Measurements from ENCODE around the gene CCR6.

The CCR6 gene

DNA sequence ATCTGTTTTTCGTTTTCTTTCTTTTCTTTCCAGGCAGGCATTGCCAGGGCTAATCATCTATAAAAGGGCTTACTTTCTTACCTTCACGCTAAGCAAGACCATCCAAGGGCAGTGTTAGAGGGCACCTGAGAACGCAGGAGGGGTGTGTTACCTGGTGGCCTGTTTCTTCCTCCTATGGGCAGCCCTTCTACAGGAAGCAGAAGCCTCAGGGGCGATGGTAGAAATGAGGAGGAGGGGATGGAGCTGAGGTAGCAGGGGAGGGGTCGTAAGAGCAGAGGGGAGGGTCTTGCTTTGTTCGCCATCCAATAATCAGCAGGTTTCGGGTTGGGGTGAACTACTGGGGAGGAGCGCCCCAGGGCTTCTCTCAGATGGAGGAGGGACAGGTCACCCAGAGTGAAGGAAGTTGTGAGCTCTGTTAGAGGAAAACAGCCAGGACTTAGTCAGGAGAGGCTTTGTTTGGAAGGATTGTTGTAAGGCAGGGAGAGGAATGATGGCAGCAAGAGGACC, 1.5 kb upstream of the CCR6 start:
- no peak for DNase-seq

DNA sequence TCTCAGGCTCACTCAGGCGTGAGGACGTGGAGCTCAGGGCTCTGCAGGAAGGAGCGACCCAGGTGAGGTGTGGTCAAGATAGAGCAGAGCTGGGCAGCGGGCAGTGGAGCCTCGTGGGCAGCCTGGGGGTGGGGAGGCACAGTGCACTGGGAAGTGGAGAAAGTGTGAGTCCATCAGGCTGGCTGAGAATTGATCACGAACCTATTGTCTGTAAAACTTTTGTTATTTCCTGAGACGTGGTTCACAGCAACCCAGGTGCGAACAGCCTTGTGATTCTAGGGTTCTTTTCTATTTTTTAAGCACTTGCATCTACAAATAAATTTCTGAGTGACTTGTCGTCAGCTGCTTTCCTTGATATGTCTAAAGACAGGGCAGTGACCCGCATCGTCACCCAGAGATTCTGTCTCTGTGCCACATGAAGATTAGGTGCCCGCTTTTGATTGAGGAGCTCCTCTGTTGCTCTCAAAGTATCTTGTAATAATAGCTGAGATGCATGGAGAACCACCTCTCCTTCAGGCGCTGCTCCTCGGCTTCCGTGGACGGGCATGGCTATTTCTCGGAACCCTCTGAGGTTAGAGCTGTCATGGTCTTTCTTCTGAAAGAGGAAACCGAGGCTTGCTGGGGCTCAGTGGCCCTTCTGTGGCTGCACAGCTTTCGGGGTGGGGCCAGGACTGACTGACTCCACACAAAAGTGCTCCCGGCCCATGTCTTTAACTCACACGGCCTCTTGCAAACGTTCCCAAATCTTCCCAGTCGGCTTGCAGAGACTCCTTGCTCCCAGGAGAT, 662 bp upstream of the CCR6 start:
- DNase-seq = no peak

DNA sequence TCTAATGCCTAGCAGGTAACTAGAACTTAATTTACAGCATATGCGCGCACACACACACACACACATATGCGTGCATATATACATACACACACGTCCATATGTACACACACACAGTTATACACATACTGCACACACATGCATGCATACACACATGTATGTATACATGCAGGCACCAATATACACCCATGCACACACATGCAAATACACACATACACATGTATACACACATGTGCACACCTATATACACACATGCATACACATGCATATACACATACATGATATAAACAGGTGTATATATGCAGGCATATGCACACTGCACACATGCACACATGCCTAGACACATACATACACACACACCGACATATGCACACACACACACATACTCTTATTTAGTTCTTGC, 1.9 kb downstream of the CCR6 start:
- DNase-seq = no peak

DNA sequence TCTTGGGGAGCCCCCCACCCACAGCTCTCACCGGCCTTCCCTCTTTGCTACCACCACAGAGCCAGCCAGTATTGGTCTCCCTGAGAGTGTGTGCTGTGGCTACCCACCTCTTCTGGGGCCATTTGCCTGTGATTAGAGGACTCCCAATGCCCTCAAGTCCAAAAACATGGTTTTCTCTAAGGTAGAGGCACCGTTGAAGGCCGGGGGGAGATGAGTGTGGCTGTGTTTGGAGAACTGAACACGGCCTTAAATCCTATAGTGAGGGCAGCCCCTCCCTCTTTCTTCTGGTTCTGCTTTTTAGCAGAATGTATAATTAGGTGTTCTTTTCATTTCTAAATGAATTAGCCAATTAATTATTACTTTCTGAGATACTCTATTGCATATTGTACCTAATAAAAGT, 2.5 kb downstream of the CCR6 start:
- DNase-seq = no peak

DNA sequence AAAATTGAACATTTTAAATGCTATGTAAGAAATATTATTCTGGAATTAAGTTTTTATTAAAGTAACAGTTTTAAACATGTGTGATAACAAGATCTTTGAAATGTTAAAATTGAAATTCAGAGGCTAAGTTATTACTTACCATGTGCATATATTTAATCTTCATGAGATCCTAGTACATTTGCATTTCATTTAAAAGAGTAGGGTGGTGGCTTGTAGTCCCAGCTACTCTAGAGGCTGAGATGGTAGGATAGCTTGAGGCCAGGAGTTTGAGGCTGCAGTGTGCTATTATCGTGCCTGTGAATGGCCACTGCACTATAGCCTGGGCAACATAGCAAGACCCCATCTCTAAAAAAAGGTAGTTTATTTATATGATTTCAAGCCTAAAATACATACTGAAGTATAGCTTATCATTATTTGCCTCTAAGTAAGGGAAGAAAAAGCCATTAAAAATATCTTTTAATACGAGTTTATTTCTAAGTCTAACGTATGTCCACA, 3.0 kb downstream of the CCR6 start:
- DNase-seq = no peak

- no peak for DNase-seq
Measured at GRCh38 chr6:167127785-167128531, 5.1 kb downstream of the CCR6 start.

- DNase-seq = no peak
Measured at GRCh38 chr6:167129159-167129558, 6.3 kb downstream of the CCR6 start.

DNA sequence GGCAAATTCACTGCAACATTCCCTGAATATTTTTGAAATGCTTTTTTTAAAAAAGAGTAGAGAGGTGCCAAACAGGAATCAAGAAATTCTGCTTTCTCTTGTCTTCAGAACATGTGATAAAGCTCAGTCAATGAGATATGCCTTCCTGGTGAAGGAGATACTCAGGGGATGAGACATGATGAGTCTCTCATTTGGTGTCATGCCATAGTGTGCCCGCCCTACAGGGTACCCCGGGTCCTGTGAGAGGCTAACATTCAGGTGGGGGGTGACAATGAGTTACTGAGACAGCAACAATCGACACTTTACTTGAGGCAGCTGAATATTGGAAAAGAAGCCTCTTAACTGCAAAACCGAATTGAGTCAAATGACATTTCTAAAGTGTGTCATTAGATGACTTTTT, 6.7 kb downstream of the CCR6 start:
- DNase-seq = no peak

DNA sequence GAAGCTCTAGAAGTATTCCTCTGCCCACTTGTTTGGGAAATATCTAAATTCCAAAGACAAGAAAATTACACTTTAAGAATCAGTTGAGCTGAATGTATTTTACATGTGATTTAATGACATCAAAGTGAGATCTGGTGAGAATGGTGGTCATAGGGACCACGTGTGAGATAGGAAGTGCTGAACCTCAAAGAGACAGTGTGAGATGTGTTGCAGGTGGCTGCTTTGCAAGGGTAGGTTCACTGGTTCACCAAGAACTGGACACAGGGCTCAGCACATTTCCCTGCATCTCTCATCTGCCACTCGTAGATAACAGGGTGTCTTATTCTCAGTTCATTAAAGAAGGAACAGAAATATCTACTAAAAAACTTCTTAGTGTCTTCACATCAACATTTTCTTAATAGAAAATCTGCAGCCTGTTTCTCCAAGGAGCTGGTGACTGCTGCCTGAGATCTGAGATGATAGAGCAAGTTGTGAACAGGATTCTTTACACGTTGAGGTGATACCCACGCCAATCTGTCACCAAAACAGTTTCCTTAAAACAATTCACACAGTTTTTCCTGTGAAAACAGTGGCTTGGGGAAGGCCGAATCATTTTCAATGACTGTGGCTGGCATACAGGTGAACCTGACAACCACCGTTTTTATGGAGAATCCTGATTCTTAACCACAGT, 7.2 kb downstream of the CCR6 start:
- DNase-seq = no peak

- DNase-seq = no peak
Measured at GRCh38 chr6:167130712-167131684, 8.1 kb downstream of the CCR6 start.

DNA sequence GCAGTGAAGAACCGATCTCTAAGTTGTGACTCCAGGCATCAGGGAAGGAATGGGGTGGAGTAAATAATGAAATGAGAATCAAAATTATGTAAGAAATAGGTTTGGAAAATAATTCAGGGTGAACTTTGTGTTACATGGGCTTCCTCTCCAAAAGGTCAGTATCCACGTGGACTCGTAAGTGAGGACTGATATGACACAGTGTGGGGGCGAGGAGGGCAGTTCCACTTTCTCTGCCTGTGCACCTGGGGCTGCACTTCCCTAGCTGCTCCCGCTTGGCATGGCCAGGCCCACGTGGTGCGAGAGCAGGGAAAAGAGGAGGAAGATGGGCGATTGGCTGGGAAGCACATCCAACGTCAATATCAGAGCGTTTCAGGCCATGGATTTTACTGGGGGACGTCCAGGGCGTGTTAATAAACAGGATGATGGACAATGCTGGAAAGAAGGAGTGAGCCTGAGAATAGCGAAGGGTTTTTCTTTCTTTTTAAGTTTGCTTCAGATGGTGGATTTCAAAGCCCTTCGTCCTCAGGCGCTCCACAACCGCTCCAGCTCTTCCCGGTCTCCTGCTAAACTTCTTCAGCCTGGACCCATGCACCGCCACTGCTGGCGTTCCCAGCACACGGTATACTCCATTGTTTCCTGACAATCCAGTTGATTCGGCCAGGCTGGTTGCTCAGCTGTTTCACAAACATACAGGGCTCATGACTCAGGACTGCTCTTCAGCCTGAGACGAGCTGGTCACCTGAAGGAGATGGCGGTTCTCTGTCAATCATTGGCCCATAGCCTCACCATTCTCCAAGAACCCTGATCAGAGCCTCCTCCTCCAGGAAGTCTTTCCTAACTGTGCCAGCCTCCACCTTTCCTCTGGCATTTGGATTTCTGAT, 11.8 kb downstream of the CCR6 start:
- no peak for DNase-seq

GRCh38 chr6:167136376-167136775, 13.5 kb downstream of the CCR6 start:
- no peak for DNase-seq

DNA sequence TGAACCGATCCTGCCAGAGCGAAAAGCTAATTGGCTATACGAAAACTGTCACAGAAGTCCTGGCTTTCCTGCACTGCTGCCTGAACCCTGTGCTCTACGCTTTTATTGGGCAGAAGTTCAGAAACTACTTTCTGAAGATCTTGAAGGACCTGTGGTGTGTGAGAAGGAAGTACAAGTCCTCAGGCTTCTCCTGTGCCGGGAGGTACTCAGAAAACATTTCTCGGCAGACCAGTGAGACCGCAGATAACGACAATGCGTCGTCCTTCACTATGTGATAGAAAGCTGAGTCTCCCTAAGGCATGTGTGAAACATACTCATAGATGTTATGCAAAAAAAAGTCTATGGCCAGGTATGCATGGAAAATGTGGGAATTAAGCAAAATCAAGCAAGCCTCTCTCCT, 14.2 kb downstream of the CCR6 start:
- no peak for DNase-seq

DNA sequence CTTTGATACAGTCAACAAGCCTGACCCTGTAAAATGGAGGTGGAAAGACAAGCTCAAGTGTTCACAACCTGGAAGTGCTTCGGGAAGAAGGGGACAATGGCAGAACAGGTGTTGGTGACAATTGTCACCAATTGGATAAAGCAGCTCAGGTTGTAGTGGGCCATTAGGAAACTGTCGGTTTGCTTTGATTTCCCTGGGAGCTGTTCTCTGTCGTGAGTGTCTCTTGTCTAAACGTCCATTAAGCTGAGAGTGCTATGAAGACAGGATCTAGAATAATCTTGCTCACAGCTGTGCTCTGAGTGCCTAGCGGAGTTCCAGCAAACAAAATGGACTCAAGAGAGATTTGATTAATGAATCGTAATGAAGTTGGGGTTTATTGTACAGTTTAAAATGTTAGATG, 15.0 kb downstream of the CCR6 start:
- peak in 1 of 2 experiments; percentile 77 for DNase-seq

DNA sequence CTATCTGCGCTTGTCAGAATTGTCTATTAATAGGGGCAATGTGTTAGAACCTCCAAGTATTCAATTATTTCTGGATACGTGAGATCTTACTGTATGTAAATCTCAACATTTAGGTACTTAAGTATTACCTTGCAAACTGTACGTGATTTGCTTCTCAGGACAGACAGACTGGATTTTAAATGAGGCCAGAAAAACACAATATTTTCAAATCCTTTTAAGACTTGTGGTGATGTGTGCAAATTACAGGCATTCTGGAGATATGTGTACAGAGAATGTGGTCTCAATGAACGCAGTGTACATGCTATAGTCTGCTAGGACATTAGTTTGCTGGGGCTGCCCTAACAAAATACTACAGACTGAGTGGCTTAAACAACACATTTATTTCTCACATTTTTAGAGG, 16.9 kb downstream of the CCR6 start:
- no peak for DNase-seq

GRCh38 chr6:167140589-167141474, 17.9 kb downstream of the CCR6 start:
- no peak for DNase-seq

DNA sequence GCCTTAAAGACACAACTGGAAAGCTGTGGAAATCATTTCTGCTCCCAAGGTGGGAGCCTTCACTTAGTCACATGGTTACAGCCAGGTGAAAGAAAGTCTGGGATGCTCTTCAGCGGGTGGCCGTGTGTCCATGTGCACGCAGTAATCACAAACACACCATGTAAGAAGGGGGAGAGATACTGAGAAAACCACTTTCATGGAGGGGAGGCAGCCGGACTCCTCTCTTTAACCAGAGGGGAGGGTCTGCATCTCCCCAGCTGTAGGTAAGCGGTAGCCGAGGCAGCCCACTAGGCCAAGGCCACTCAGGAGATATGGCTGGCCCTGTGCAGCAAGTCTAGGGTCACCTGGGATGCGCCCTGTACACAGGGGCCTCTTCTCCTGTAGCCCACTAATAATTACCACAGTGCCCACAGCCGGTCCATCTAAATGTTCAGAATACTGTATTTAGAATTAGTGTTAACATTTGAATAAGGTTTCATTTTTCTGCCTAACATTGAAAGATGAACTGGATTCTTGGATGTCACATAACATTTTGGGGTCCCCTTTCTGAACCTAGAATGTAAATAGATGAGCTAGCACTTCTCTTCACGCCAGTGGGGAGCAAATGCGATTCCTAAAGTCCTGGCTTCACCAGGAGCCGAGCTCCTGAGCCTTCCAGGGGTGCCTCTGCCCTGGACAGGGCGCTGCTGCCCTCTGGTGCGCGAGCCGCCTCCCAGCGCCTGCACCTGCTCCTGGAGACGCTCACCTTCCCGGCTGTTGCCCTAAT, 19.0 kb downstream of the CCR6 start:
- DNase-seq = peak; percentile 29 to 82

DNA sequence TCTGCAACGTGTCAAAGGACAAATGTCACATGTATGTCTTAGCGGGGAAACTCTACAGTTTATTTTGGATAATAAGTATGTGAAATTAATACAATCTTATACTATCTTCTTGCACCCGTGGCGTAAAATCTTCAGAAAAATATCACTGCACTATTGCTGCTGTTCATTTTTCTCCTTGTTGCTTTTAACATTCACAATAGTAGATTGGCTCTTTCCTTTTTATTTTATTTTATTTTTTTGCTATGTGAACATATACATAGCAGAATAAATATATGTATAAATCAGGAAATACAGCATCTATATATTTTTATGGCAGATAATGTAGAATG, 19.5 kb downstream of the CCR6 start:
- no peak for DNase-seq

DNA sequence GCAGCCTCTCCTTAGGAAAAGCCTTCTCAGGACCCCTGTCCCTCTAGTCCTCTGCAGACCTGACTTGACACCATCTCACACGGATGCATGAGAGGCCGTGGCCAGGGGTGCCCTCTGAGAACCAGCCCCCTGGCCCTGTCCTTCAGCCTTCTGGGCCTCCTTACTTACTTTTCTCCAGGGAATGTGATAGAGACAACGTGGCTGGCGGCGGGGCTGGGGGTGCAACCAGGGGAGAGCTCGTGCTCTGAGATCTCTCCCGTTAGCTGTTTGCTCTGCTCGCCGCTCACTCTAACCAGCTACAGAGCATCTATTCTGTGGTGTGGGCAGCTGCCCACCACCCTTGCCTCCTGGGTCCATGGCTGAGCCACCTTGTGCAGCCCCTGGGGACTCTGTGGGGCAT, 20.1 kb downstream of the CCR6 start:
- no peak for DNase-seq

DNA sequence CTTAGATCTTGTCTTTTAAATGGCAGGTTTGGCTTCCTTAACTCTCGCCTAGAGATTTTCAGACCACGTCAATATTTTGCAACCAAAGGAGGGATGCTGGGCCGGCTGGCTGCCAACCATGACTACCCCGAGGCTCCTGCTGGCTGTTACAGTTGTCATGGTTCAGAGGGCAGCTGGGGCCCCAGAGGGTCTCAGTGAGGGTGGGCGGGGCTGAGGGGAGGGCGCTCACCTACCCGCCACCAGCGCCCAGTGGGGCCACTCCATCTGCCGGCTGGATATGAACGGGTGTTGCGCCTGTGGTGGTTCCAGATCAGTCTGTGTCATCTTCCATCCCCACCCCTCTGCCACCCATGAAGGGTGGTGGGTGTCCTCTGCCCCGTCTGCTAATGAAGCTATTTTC, 22.6 kb downstream of the CCR6 start:
- no peak for DNase-seq
